GM21723 (cell line): ENCODE data around the gene SLC2A5.
"Not testable (repeated sequence)": the region's sequence is repeated elsewhere in the genome, so short reads cannot be mapped to it uniquely, and the experiment has no call there.

Source experiments
- ATAC-seq: cut with Tn5 transposase; IDR thresholded peaks from one replicate; pipeline ENCODE4 v1.9.1; 2021; ENCODE audit warnings: mild to moderate bottlenecking, moderate library complexity; ENCODE audit not compliant: unreplicated experiment

SLC2A5 gene

GRCh38 chr1:9069326-9070100 lies at the start of gene SLC2A5:
TSS of gene SLC2A5 (minus strand) at chr1:9069635. CDS start at chr1:9069536, 99 bp downstream.
- ATAC-seq = peak; percentile 88

GRCh38 chr1:9118186-9118585 lies 48.8 kb upstream of the SLC2A5 start:
- no peak for ATAC-seq

- ATAC-seq = no peak
These were observed 46.1 kb upstream of the SLC2A5 start for GRCh38 chr1:9115351-9116205.

GRCh38 chr1:9112961-9113880 lies 43.8 kb upstream of the SLC2A5 start:
- no peak for ATAC-seq

- no peak for ATAC-seq
These were observed 42.5 kb upstream of the SLC2A5 start for GRCh38 chr1:9111957-9112356.

- no peak for ATAC-seq
These were observed 41.9 kb upstream of the SLC2A5 start for GRCh38 chr1:9111357-9111691.

- peak; percentile 61 for ATAC-seq
These were observed 41.4 kb upstream of the SLC2A5 start for GRCh38 chr1:9110669-9111356.

GRCh38 chr1:9108056-9108665 lies 38.7 kb upstream of the SLC2A5 start:
- no peak for ATAC-seq

GRCh38 chr1:9107136-9107535 lies 37.7 kb upstream of the SLC2A5 start:
- no peak for ATAC-seq

- ATAC-seq = no peak
These were observed 36.9 kb upstream of the SLC2A5 start for GRCh38 chr1:9106286-9106685.

GRCh38 chr1:9105336-9105867 lies 36.0 kb upstream of the SLC2A5 start:
- ATAC-seq = no peak

- ATAC-seq = no peak
These were observed 32.2 kb upstream of the SLC2A5 start for GRCh38 chr1:9101510-9102146.

GRCh38 chr1:9100471-9101043 lies 31.1 kb upstream of the SLC2A5 start:
- no peak for ATAC-seq

GRCh38 chr1:9099555-9099954 lies 30.1 kb upstream of the SLC2A5 start:
- no peak for ATAC-seq

- ATAC-seq = no peak
These were observed 28.7 kb upstream of the SLC2A5 start for GRCh38 chr1:9097947-9098705.

- ATAC-seq = no peak
These were observed 26.4 kb upstream of the SLC2A5 start for GRCh38 chr1:9095818-9096217.

GRCh38 chr1:9093996-9094595 lies 24.7 kb upstream of the SLC2A5 start:
- not testable (repeated sequence) for ATAC-seq

- no peak for ATAC-seq
These were observed 24.1 kb upstream of the SLC2A5 start for GRCh38 chr1:9093581-9093980.
